GM18868 (cell line): Measurements from ENCODE around the gene DDX24.
A peak's percentile ranks its signal among the peaks of the same experiment; 100 is the strongest.

Experiments
- ATAC-seq: cut with Tn5 transposase; IDR thresholded peaks from one replicate; pipeline ENCODE4 v1.9.1; 2021; ENCODE audit warnings: mild to moderate bottlenecking, moderate library complexity; ENCODE audit not compliant: unreplicated experiment

Gene DDX24

GRCh38 chr14:94015223-94015622 lies 65.8 kb downstream of the DDX24 start:
- ATAC-seq: no peak

GRCh38 chr14:94014382-94014781 lies 66.6 kb downstream of the DDX24 start:
- ATAC-seq: no peak

- ATAC-seq: no peak
These were observed 69.2 kb downstream of the DDX24 start for GRCh38 chr14:94011795-94012194.

GRCh38 chr14:94010625-94011024 lies 70.4 kb downstream of the DDX24 start:
- ATAC-seq: no peak

- ATAC-seq: peak; percentile 73
These were observed 71.2 kb downstream of the DDX24 start for GRCh38 chr14:94009767-94010166.

- no peak for ATAC-seq
These were observed 72.8 kb downstream of the DDX24 start for GRCh38 chr14:94008234-94008633.

GRCh38 chr14:94005324-94006073 lies 75.5 kb downstream of the DDX24 start:
- ATAC-seq: no peak

- no peak for ATAC-seq
These were observed 77.0 kb downstream of the DDX24 start for GRCh38 chr14:94004015-94004414.

- no peak for ATAC-seq
These were observed 77.6 kb downstream of the DDX24 start for GRCh38 chr14:94003397-94003796.

- no peak for ATAC-seq
These were observed 79.3 kb downstream of the DDX24 start for GRCh38 chr14:94001501-94002396.

GRCh38 chr14:94001016-94001415 lies 80.0 kb downstream of the DDX24 start:
- ATAC-seq: no peak

GRCh38 chr14:94000267-94000666 lies 80.7 kb downstream of the DDX24 start:
- ATAC-seq: no peak

- no peak for ATAC-seq
These were observed 81.4 kb downstream of the DDX24 start for GRCh38 chr14:93999573-93999972.

GRCh38 chr14:93998871-93999403 lies 82.1 kb downstream of the DDX24 start:
- ATAC-seq: no peak
